Measurements from ENCODE around the gene MEGF8. TPM values are rescaled to one million over a fixed set of nuclear protein-coding genes. Genes with fewer than 3 reads are reported as not detected.

Gene MEGF8
- total and polyA plus RNA-seq, 9 of the 15 experiments (the other 6 are each of a cell fraction or from before 2014, with no cell fraction given): 0.28 to 13.1 (median 3.0) TPM

DNA sequence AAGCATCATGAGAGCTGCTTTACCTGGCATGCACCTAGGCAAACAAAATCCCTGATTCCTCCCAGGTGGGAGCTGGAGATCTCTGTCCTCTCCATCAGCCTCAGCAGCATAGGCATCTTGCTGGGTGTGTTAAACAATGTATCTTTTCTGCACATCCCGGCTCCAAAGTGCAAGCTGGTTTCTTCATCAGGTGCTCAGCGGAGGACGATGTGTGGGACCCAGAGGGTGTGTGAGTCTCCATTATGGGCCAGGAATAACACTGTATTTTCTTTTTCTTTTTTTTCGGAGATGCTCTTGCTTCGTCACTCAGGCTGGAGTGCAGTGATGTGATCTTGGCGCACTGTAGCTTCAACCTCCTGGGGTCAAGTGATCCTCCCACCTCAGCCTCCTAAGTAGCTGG is 54.7 kb downstream of the MEGF8 start:
- no peak overlapping the region for H3K27ac ChIP-seq (ENCODE audit: extremely low read depth, low read depth, low read length)
- peaks cover 0 to 9% of the 10 kb centered on the region in 2 experiments; a peak in 1 of 5 replicates for H3K4me1 ChIP-seq (replicated peaks in 1 of 2; ENCODE audit: control insufficient read depth in 2 of 2, insufficient read depth in 2 of 2, low read length in 2 of 2)
- no peaks in the 10 kb centered on the region for H3K9me3 ChIP-seq (replicated peaks; ENCODE audit: control insufficient read depth, insufficient read depth, low read depth, low read length)
- H3K27me3 ChIP-seq (ENCODE audit: control insufficient read depth in 2 of 2, insufficient read depth in 2 of 2, low read length in 2 of 2): peaks cover 18 to 50% of the 10 kb centered on the region in 2 experiments; a peak in 4 of 5 replicates
- H3K79me2 ChIP-seq (ENCODE audit: control insufficient read depth, insufficient read depth, low read length): no peaks in the 10 kb centered on the region
- ChIA-PET POLR2A (interaction anchor here (0.6 to 1.1 kb wide), 3 partner anchors 86 to 1959 kb away, joined by 3 to 4 read pairs (median 3); no protein-coding TSS in a partner anchor), CTCF (ENCODE audit: low intra/inter-chr PET ratio) (no interaction called here)
- no TSS peak for BruUV-seq (replicated peaks)
- no peaks in the 10 kb centered on the region for H3K36me3 ChIP-seq (ENCODE audit: control insufficient read depth, insufficient read depth, low read length)
- TF ChIP-seq, protein P1, sequence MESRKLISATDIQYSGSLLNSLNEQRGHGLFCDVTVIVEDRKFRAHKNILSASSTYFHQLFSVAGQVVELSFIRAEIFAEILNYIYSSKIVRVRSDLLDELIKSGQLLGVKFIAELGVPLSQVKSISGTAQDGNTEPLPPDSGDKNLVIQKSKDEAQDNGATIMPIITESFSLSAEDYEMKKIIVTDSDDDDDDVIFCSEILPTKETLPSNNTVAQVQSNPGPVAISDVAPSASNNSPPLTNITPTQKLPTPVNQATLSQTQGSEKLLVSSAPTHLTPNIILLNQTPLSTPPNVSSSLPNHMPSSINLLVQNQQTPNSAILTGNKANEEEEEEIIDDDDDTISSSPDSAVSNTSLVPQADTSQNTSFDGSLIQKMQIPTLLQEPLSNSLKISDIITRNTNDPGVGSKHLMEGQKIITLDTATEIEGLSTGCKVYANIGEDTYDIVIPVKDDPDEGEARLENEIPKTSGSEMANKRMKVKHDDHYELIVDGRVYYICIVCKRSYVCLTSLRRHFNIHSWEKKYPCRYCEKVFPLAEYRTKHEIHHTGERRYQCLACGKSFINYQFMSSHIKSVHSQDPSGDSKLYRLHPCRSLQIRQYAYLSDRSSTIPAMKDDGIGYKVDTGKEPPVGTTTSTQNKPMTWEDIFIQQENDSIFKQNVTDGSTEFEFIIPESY (CRISPR knock-in tag; IDR thresholded peaks at IDR 0.05): no peak
- no peak for TF ChIP-seq GABPA (tag; conservative IDR thresholded peaks at IDR 0.05; ENCODE audit: low read depth)
- TF ChIP-seq, protein P2, sequence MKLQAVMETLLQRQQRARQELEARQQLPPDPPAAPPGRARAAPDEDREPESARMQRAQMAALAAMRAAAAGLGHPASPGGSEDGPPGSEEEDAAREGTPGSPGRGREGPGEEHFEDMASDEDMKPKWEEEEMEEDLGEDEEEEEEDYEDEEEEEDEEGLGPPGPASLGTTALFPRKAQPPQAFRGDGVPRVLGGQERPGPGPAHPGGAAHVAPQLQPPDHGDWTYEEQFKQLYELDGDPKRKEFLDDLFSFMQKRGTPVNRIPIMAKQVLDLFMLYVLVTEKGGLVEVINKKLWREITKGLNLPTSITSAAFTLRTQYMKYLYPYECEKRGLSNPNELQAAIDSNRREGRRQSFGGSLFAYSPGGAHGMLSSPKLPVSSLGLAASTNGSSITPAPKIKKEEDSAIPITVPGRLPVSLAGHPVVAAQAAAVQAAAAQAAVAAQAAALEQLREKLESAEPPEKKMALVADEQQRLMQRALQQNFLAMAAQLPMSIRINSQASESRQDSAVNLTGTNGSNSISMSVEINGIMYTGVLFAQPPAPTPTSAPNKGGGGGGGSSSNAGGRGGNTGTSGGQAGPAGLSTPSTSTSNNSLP (IDR thresholded peaks at IDR 0.05; ENCODE audit: borderline replicate concordance, low read depth, low read length): no peak
- no peak for TF ChIP-seq ZBTB17 (CRISPR knock-in tag; IDR thresholded peaks at IDR 0.05)
- no peak for TF ChIP-seq PTRF (tag; IDR thresholded peaks at IDR 0.05)
- TF ChIP-seq MCM7 (IDR thresholded peaks at IDR 0.05): no peak
- no peak for TF ChIP-seq YBX1 (IDR thresholded peaks at IDR 0.05)
- TF ChIP-seq RAD21 (CRISPR knock-in tag; conservative IDR thresholded peaks at IDR 0.05 in 1 of 2, IDR thresholded peaks at IDR 0.05 in 1 of 2): no peak
- TF ChIP-seq ZBTB8A (IDR thresholded peaks at IDR 0.05; ENCODE audit: partially characterized antibody): no peak
- no peak for TF ChIP-seq HDAC3 (IDR thresholded peaks at IDR 0.05; ENCODE audit: borderline replicate concordance, partially characterized antibody)
- no peak for TF ChIP-seq SIN3A (IDR thresholded peaks at IDR 0.05; ENCODE audit: borderline replicate concordance in 2 of 2, control insufficient read depth in 1 of 2, low read depth in 2 of 2, low read length in 2 of 2)
- no peak for TF ChIP-seq DDX20 (tag; IDR thresholded peaks at IDR 0.05; ENCODE audit: low read depth)
- TF ChIP-seq ADNP (tag; IDR thresholded peaks at IDR 0.05): no peak
- no peak for TF ChIP-seq GABPB2 (CRISPR knock-in tag; conservative IDR thresholded peaks at IDR 0.05)
- TF ChIP-seq, protein P3, sequence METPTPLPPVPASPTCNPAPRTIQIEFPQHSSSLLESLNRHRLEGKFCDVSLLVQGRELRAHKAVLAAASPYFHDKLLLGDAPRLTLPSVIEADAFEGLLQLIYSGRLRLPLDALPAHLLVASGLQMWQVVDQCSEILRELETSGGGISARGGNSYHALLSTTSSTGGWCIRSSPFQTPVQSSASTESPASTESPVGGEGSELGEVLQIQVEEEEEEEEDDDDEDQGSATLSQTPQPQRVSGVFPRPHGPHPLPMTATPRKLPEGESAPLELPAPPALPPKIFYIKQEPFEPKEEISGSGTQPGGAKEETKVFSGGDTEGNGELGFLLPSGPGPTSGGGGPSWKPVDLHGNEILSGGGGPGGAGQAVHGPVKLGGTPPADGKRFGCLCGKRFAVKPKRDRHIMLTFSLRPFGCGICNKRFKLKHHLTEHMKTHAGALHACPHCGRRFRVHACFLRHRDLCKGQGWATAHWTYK (CRISPR knock-in tag; IDR thresholded peaks at IDR 0.05): no peak
- TF ChIP-seq, protein P4, sequence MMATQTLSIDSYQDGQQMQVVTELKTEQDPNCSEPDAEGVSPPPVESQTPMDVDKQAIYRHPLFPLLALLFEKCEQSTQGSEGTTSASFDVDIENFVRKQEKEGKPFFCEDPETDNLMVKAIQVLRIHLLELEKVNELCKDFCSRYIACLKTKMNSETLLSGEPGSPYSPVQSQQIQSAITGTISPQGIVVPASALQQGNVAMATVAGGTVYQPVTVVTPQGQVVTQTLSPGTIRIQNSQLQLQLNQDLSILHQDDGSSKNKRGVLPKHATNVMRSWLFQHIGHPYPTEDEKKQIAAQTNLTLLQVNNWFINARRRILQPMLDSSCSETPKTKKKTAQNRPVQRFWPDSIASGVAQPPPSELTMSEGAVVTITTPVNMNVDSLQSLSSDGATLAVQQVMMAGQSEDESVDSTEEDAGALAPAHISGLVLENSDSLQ (IDR thresholded peaks at IDR 0.05): no peak
- DNase-seq (ENCODE audit: extremely low read depth in 1 of 4, low spot score in 3 of 4) (no peak), ATAC-seq (no peak), FAIRE-seq (no peak)
- no peak overlapping the region for H3K9ac ChIP-seq (ENCODE audit: insufficient read depth in 1 of 2, low read depth in 2 of 2, low read length in 2 of 2)
- H4K20me1 ChIP-seq (replicated peaks; ENCODE audit: control insufficient read depth, insufficient read depth, low read length): no peaks in the 10 kb centered on the region
- H3K4me3 ChIP-seq: no peak overlapping the region
- H2AFZ ChIP-seq (ENCODE audit: low read depth, low read length): no peak overlapping the region
- H3K4me2 ChIP-seq (ENCODE audit: insufficient read depth, low read length): no peak overlapping the region
- intact Hi-C loops (cut with micrococcal nuclease): no loop called here
- WGBS (ENCODE audit: insufficient coverage, low coverage, missing lambda C conversion rate): 12% methylated on average over 6 of the region's 6 CpGs
- no peaks in the 10 kb centered on the region for H3K9me1 ChIP-seq (ENCODE audit: control insufficient read depth, insufficient read depth, low read length)
- in situ Hi-C loops (cut with MboI): no loop called here

Data from K562 (cell line).